SK-N-DZ (cell line): Measurements from ENCODE around the gene CXXC1.
"Not testable (repeated sequence)": the region's sequence is repeated elsewhere in the genome, so short reads cannot be mapped to it uniquely, and the experiment has no call there.

Experiments
- DNase-seq: peaks from one replicate; pipeline ENCODE4 v3.0.0-alpha.2; 2015; ENCODE audit warnings: low spot score
- small RNA-seq, 2 experiments: library from RNA; depleted of rRNA; stranded (forward); fragments of <200 nt; gene quantifications; one replicate each; pipeline ENCODE3, GENCODE V24; 2014

CXXC1 gene

GRCh38 chr18:50276452-50276851 lies 11.0 kb downstream of the CXXC1 start:
- no peak for DNase-seq

DNA sequence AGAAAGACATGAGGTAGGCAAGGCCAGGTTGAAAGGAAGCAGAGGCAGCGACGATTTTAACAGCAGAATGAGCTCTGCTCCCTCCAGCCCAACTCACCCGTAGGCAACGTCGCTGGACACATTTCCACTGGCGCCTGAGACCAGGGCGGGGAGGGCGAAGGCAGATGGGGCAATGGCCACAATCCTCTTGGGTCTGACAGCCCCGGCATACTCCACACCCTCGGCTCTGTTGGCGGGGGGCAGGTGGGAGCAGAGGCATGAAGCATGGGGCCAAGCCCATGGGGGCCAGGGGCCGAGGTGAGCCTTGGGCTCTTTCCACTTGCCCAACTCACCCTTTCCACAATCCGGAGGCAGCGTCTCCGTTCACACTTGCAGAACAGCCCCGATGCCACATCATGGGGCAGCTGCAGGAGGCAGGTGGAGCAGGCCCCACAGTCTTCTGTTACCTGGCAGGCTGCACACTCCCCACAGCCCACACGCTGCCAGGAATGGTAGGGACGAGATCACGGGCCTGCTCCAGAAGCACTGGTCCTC lies 11.9 kb downstream of the CXXC1 start:
- no peak for DNase-seq

DNA sequence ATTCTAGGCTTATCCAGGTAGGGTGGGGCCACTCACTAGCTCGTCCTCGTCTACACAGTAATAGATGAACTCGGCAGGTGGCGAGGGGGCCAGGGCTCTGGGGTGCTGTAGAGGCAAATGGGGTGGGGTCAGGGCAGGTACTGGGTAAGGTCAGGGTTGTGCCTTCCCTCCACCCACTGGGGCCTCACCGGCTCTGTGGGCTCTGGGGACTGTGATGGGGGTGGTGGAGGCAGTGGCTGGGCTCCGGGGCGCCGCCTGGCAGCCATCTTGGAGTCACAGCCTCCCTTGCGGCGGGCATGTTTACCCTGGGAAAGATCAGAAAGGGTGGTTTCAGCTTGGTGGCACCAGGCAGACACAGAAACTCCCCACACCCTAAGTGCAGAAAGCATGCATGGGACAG lies 12.6 kb downstream of the CXXC1 start:
- no peak for DNase-seq

DNA sequence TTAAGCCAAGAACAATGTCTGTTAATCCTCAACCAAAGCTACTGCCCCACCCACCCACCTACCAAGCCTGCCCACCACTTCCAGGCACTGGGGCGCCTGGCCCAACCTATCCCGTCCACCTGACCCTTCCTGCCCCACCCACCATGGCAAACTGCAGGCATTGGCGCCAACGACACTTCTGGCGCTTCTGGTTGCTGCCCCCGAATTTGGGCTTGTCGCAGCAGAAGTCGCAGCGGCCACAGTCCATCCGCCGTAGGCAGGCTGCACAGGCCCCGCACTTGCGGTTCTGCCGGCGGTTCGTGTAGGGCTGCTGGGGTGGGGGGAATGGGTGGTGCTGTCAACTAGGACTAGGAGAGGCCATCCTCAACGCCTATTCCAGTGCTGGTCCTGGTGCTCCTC lies 13.4 kb downstream of the CXXC1 start:
- DNase-seq, result no peak

DNA sequence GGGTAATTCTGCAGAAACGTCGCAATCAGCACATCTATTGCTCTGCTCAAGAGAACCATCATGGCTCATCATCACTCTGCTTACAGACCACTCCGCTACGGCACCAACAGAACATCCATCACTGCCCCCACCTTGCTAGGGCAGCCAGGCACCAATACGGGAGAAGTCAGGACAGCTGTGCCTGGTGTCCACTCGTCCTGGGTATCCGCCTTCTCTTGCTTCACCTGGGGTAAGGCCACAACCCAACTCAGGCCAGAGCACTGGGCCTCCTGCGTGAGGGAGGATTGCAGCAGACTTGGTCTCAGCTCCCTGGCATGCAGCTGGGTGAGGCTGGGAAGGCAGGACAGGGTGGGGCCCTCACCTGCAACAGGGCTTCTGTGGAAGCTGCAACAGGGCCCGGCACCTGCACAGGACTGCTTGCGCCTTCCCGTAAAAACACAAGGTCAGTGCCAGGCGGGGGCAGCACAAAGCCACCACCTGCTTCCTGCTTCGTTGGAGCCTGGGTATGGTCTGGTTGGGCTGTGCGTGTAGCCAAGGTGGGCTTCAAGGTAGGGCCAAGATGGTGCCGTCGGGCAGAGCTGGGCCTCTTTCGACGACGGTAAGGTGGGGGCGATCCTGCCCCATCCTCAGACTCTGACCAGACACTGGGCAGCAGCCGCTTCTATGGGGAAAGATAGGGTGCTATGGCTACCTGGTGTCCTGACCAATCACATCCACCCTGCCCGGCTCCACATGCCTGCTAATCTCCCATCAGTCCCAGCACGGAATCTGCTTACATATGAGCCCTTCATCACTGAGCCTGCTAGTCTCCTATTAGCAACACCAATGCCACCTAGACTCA lies 14.1 kb downstream of the CXXC1 start:
- no peak for DNase-seq

- no peak for DNase-seq
Observed at GRCh38 chr18:50272568-50272967, 14.9 kb downstream of the CXXC1 start.

- no peak for DNase-seq
Observed at GRCh38 chr18:50268022-50268747, 19.3 kb downstream of the CXXC1 start.

- DNase-seq, result peak; percentile 78
Observed at GRCh38 chr18:50266248-50266704, 21.2 kb downstream of the CXXC1 start, which contains the start of gene CFAP53. TSS of gene CFAP53 (minus strand) at chr18:50266495. CDS start at chr18:50266404, 91 bp downstream.

- DNase-seq, result no peak
Observed at GRCh38 chr18:50262977-50263376, 24.5 kb downstream of the CXXC1 start.

GRCh38 chr18:50250935-50251334 lies 36.6 kb downstream of the CXXC1 start:
- no peak for DNase-seq

GRCh38 chr18:50249576-50249975 lies 37.9 kb downstream of the CXXC1 start:
- no peak for DNase-seq

- no peak for DNase-seq
Observed at GRCh38 chr18:50247561-50247960, 39.9 kb downstream of the CXXC1 start.

DNA sequence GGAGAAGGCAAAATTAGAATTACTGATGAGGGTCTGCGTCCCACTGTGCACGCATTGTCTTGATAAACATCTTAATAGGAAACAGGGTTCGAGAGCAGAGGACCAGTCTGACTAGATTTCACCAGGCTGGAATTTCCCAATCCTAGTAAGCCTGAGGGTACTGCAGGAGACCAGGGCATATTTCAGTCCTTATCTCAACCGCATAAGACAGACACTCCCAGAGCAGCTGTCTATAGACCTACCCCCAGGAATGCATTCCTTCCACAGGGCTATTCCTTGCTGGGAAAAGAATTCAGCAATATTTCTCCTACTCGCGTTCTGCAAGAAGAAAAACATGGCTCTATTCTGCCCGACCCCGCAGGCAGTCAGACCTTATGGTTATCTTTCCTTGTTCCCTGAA lies 45.7 kb downstream of the CXXC1 start:
- not testable (repeated sequence) for DNase-seq

DNA sequence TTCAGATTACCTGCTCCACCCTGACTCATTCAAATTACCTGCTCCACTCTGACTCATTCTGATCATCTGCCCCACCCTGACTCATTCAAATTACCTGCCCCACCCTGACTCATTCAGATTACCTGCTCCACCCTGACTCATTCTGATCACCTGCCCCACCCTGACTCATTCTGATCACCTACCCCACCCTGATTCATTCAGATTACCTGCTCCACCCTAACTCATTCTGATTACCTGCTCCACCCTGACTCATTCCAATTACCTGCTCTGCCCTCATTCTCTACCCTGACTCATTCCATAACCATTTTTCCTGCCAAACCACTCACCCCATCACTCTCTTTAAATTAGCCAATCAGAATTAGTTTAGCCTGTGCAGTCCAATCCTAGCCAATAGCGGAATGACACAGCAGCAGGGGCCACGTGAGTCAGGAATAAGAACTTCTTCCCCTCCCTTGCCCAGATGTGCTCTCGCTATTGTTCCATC lies 47.4 kb downstream of the CXXC1 start:
- no peak for DNase-seq

DNA sequence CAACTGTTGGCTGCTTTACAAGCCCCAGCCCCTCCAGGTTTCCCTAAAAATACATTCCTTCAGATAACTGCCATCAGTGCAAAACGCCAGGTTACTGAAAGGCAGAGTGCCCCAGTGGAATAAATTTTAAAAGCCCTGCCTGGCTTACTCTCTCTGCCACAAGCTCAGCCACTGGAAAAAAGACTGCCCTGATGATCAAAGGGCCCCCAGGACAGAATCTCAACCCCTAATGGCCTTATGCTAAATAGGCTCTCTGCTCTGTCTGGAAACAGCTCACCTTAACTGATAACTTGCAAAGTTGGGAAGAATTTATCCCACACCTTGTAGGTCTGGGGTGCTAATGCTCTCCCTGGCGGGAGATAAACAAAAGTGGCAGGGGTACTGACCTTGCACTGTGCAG lies 55.1 kb downstream of the CXXC1 start:
- DNase-seq, result no peak

Small RNAs within 50 kb of the gene (small RNA-seq; reads per million reads assigned to genes)
- 0 to 0.09 reads per million in 2 experiments for gene RNA5SP458
